Loucy (cell line): ENCODE measurements around the gene SEMA6A.

Experiments used
- H2AFZ ChIP-seq: fragments of 200-600 bp; sonication (generic); 2 replicates; pipeline ENCODE4 v1.6.0; 2016; ENCODE audit warnings: antibody characterized with exemption, mild to moderate bottlenecking, low read length, moderate library complexity
- H3F3A ChIP-seq: fragments of 200-600 bp; 2 replicates; pipeline ENCODE4 v1.6.0; 2016; ENCODE audit warnings: antibody characterized with exemption, low read depth, mild to moderate bottlenecking
- H3K27me3 ChIP-seq: fragments of 200-600 bp; sonication (generic); 2 replicates; pipeline ENCODE4 v1.6.1; 2014; ENCODE audit warnings: low read length, mild to moderate bottlenecking; ENCODE audit not compliant: insufficient read depth, poor library complexity, severe bottlenecking
- H3K36me3 ChIP-seq: fragments of 200-600 bp; sonication (generic); 2 replicates; pipeline ENCODE4 v1.6.1; 2016; ENCODE audit warnings: low read length; ENCODE audit not compliant: insufficient read depth
- H3K4me1 ChIP-seq: fragments of 200-600 bp; sonication (generic); 2 replicates; pipeline ENCODE4 v1.5.1; 2014; ENCODE audit warnings: low read length, mild to moderate bottlenecking; ENCODE audit not compliant: insufficient read depth, poor library complexity, severe bottlenecking
- H3K4me2 ChIP-seq: fragments of 200-600 bp; sonication (generic); 2 replicates; pipeline ENCODE4 v1.6.0; 2014; ENCODE audit warnings: antibody characterized with exemption, low read length, low read depth, mild to moderate bottlenecking; ENCODE audit not compliant: poor library complexity, severe bottlenecking
- H3K4me3 ChIP-seq: fragments of 200-600 bp; sonication (generic); 2 replicates; pipeline ENCODE4 v1.5.1; 2014; ENCODE audit warnings: low read length, mild to moderate bottlenecking, mixed read lengths; ENCODE audit not compliant: poor library complexity, severe bottlenecking
- H3K79me2 ChIP-seq: fragments of 200-600 bp; sonication (generic); 2 replicates; pipeline ENCODE4 v1.6.1; 2014; ENCODE audit warnings: low read length; ENCODE audit not compliant: insufficient read depth
- H3K9ac ChIP-seq: fragments of 200-600 bp; sonication (generic); 2 replicates; pipeline ENCODE4 v1.6.0; 2014; ENCODE audit warnings: mild to moderate bottlenecking, low read depth, low read length, moderate library complexity; ENCODE audit not compliant: poor library complexity, severe bottlenecking
- H3K9me2 ChIP-seq: fragments of 200-600 bp; sonication (generic); replicated peaks from 2 replicates; pipeline ENCODE4 v1.6.1; 2016; ENCODE audit warnings: low read depth, low read length, mixed read lengths
- H3K9me3 ChIP-seq: fragments of 200-600 bp; sonication (generic); 2 replicates; pipeline ENCODE4 v1.6.1; 2014; ENCODE audit warnings: mild to moderate bottlenecking, antibody characterized with exemption, low read length, low read depth; ENCODE audit not compliant: insufficient read depth
- H4K20me1 ChIP-seq: fragments of 200-600 bp; sonication (generic); 2 replicates; pipeline ENCODE4 v1.6.0; 2014; ENCODE audit warnings: antibody characterized with exemption, low read length, mild to moderate bottlenecking; ENCODE audit not compliant: insufficient read depth, poor library complexity, severe bottlenecking
- EZH2phosphoT487 ChIP-seq: fragments of 200-600 bp; IDR thresholded peaks from 2 replicates; pipeline ENCODE4 v1.6.1; 2018; ENCODE audit warnings: antibody characterized with exemption, mild to moderate bottlenecking, moderate library complexity, borderline replicate concordance
- TF ChIP-seq, protein P1 (sequence below): fragments of 200-600 bp; sonication (generic); conservative IDR thresholded peaks from 2 replicates; pipeline ENCODE4 v1.5.1; 2014; ENCODE audit warnings: mild to moderate bottlenecking, antibody characterized with exemption, low read length

Gene SEMA6A

DNA sequence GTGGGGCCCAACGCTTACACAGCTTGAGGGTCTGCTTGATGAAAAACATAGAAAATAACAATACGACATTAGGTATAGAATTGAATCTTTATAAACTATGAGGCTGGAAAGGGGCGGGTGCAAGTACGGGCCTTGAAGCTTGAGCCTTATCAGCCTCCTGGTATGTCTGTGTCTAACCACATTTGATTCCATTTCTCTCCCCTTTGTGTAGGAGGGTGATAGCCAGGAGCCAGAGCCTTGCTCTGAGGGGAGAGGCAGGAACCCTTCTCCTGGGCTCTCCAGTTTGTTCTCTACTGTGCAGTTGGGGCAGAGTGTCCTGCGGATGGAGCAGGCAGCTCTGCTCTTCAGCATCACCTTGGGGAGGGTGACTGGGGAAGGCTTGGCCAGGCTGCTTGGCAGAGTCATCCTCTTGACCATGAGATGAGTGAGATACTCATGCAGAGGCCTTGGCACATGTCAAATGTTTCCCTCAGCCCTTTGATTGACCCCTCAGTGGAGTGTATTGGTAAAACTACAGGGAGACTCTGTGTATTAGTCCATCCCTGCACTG is 153.5 kb downstream of the SEMA6A start:
- Histone ChIP-seq H3K4me2 (no peak overlapping the region), H3K9me2 (no peaks in the 10 kb centered on the region), H3K9ac (no peak overlapping the region), H3K9me3 (no peaks in the 10 kb centered on the region), H3K79me2 (no peaks in the 10 kb centered on the region), H3F3A (no peaks in the 10 kb centered on the region), H2AFZ (no peak overlapping the region), H3K36me3 (no peaks in the 10 kb centered on the region), H4K20me1 (no peaks in the 10 kb centered on the region), H3K27me3 (no peaks in the 10 kb centered on the region), H3K4me1 (no peaks in the 10 kb centered on the region), H3K4me3 (no peak overlapping the region)
- TF ChIP-seq, protein P1, sequence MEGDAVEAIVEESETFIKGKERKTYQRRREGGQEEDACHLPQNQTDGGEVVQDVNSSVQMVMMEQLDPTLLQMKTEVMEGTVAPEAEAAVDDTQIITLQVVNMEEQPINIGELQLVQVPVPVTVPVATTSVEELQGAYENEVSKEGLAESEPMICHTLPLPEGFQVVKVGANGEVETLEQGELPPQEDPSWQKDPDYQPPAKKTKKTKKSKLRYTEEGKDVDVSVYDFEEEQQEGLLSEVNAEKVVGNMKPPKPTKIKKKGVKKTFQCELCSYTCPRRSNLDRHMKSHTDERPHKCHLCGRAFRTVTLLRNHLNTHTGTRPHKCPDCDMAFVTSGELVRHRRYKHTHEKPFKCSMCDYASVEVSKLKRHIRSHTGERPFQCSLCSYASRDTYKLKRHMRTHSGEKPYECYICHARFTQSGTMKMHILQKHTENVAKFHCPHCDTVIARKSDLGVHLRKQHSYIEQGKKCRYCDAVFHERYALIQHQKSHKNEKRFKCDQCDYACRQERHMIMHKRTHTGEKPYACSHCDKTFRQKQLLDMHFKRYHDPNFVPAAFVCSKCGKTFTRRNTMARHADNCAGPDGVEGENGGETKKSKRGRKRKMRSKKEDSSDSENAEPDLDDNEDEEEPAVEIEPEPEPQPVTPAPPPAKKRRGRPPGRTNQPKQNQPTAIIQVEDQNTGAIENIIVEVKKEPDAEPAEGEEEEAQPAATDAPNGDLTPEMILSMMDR: no peak
- no peak for TF ChIP-seq EZH2phosphoT487

DNA sequence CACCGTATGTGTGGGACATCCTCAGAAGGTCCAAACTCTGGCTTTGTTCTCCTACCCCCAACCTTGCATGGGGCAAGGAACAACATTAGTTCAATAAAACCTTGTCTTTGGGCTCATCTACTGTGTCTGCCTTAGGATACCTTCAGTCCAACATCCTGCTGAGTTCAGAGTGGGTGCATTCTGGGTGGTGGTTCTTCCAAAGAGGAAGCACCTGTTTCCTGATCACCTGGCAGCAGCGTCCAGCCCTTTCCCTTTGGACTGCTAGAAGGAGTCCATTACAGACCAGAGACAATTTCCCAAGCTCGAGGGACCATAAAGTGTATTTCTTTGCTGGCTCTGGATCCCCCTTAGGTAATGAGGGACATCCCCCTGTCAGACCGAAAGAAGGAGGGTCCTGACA is 154.1 kb downstream of the SEMA6A start:
- H3K4me1 ChIP-seq: no peaks in the 10 kb centered on the region
- no peaks in the 10 kb centered on the region for H3K36me3 ChIP-seq
- TF ChIP-seq, protein P1: no peak
- no peak for TF ChIP-seq EZH2phosphoT487
- H3K9me2 ChIP-seq: no peaks in the 10 kb centered on the region
- no peaks in the 10 kb centered on the region for H3K79me2 ChIP-seq
- H4K20me1 ChIP-seq: no peaks in the 10 kb centered on the region
- H3K4me3 ChIP-seq: no peak overlapping the region
- no peak overlapping the region for H3K9ac ChIP-seq
- no peak overlapping the region for H2AFZ ChIP-seq
- no peaks in the 10 kb centered on the region for H3K27me3 ChIP-seq
- H3K4me2 ChIP-seq: no peak overlapping the region
- no peaks in the 10 kb centered on the region for H3K9me3 ChIP-seq
- no peaks in the 10 kb centered on the region for H3F3A ChIP-seq

DNA sequence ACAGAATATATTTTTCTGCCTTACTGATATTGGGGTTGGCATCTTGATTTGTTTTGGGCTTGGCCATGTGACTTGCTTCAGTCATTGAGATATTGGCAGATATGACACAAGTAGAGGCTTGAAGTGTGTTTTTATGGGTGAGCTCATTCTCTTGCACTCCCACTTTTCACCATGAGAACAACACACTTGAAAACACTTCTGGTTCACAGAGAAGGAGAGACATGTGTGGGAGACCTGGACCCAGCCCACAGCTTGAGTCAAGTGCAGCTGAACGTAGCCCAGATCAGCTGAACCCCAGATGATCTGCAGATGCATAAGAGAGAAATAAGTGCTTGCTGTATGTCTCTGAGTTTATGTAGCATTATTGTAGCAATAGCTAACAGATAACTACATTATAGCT is 155.4 kb downstream of the SEMA6A start:
- Histone ChIP-seq H4K20me1 (no peaks in the 10 kb centered on the region), H3K9ac (no peak overlapping the region), H3K27me3 (no peaks in the 10 kb centered on the region), H3K4me3 (no peak overlapping the region), H3K4me2 (no peak overlapping the region), H3K36me3 (no peaks in the 10 kb centered on the region), H3K79me2 (no peaks in the 10 kb centered on the region), H3K9me3 (no peaks in the 10 kb centered on the region), H2AFZ (no peak overlapping the region), H3F3A (no peaks in the 10 kb centered on the region), H3K4me1 (no peaks in the 10 kb centered on the region), H3K9me2 (no peaks in the 10 kb centered on the region)
- TF ChIP-seq, protein P1: no peak
- no peak for TF ChIP-seq EZH2phosphoT487
